Germinal center (tissue), 1 donor: ENCODE results near the gene LRSAM1.

Experiments used
- DNase-seq: peaks from one replicate; pipeline ENCODE4 v3.0.0; 2012; ENCODE audit warnings: mixed read lengths, low spot score

Gene LRSAM1

GRCh38 chr9:127426756-127427155 lies 24.6 kb upstream of the LRSAM1 start:
- no peak for DNase-seq

GRCh38 chr9:127428348-127428747 lies 23.0 kb upstream of the LRSAM1 start:
- no peak for DNase-seq

- DNase-seq: no peak
Observed at GRCh38 chr9:127430415-127430814, 20.9 kb upstream of the LRSAM1 start.

GRCh38 chr9:127437497-127438264 lies 13.6 kb upstream of the LRSAM1 start:
- no peak for DNase-seq

GRCh38 chr9:127438394-127438793 lies 12.9 kb upstream of the LRSAM1 start:
- DNase-seq: no peak

GRCh38 chr9:127444283-127444920 lies 6.9 kb upstream of the LRSAM1 start:
- DNase-seq: no peak

- no peak for DNase-seq
Observed at GRCh38 chr9:127444921-127445850, 6.1 kb upstream of the LRSAM1 start.

- DNase-seq: no peak
Observed at GRCh38 chr9:127445851-127446712, 5.2 kb upstream of the LRSAM1 start.

GRCh38 chr9:127446713-127447415 lies 4.4 kb upstream of the LRSAM1 start:
- no peak for DNase-seq

GRCh38 chr9:127447416-127448111 lies 3.7 kb upstream of the LRSAM1 start:
- DNase-seq: no peak

- DNase-seq: no peak
Observed at GRCh38 chr9:127448112-127448805, 3.1 kb upstream of the LRSAM1 start.

GRCh38 chr9:127449332-127449966 lies 1.9 kb upstream of the LRSAM1 start:
- no peak for DNase-seq

GRCh38 chr9:127450243-127450760 lies 1.0 kb upstream of the LRSAM1 start:
- DNase-seq: no peak

- DNase-seq: no peak
Observed at GRCh38 chr9:127451608-127451857, 223 bp downstream of the LRSAM1 start.

- peak; percentile 60 for DNase-seq
Observed at GRCh38 chr9:127451858-127452656, 747 bp downstream of the LRSAM1 start.

GRCh38 chr9:127452691-127453090 lies 1.4 kb downstream of the LRSAM1 start:
- no peak for DNase-seq

GRCh38 chr9:127455324-127455992 lies 4.1 kb downstream of the LRSAM1 start:
- DNase-seq: peak; percentile 36
